ENCODE results near the gene CASK.
"Not testable (repeated sequence)": the region's sequence is repeated elsewhere in the genome, so short reads cannot be mapped to it uniquely, and the experiment has no call there.

CASK gene

GRCh38 chrX:41629539-41629938 lies 293.8 kb downstream of the CASK start:
- DNase-seq (ENCODE audit: low read depth, low spot score): no peak

- DNase-seq (ENCODE audit: low read depth, low spot score): no peak
Measured at GRCh38 chrX:41621222-41621723, 302.1 kb downstream of the CASK start.

DNA sequence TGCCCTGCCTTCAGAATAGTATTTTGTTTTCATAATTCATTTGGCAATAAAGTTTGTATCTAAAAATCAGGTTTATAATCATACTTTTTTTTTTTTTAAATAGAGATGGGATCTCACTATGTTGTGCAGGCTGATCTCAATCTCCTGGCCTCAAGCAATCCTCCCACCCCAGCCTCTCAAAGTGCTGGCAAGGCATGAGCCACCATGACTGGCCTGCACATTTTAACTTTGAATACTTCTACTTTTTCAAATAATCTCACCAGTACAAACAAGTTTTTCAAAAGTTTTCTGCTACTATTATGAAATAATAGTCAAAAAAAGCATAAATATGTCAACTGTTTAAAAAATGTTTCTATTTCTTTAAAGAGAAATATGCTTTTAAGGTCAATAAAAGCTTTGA lies 304.1 kb downstream of the CASK start:
- no peak for DNase-seq (ENCODE audit: low read depth, low spot score)

DNA sequence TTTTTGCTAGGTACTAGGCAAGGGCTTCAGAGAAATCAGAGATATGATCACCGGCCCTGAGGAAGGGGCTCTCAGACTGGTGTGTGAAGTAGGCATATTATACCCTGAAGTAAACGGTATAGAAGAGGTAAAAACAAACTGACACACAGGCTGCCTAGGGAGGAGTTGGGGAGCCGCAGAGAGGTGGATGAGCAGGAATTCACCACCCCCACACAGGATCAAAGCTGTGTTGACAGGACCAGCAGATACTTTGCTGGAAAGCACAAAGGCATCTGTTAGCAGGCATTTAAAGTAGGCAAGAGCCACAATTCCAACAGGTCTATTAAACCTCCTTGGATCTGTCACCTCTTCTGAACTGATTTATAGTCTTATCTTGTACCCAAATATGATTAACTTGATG lies 306.4 kb downstream of the CASK start:
- DNase-seq (ENCODE audit: low read depth, low spot score): no peak

DNA sequence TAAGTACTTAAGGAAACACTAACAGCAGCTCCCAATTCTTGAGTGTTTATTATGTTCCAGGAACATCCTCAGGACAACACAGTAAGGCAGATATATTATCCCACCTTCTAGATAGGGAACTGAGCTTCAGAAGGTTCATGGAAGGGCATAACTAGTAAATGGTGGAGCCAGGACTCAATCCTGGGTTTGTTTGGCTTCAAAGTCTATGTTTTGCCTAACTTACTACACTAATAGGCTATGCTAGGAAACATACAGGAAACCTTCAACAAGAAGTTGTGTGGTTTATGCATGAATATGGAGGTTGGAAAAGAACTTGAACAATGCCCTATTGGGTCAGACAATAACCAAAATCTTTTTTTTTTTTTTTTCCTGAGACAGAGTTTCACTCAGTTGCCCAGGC lies 307.1 kb downstream of the CASK start:
- DNase-seq (ENCODE audit: low read depth, low spot score): no peak

- no peak for DNase-seq (ENCODE audit: low read depth, low spot score)
Measured at GRCh38 chrX:41608244-41608643, 315.1 kb downstream of the CASK start.

- no peak for DNase-seq (ENCODE audit: low read depth, low spot score)
Measured at GRCh38 chrX:41607264-41607832, 316.0 kb downstream of the CASK start.

- DNase-seq (ENCODE audit: low read depth, low spot score): not testable (repeated sequence)
Measured at GRCh38 chrX:41606057-41606456, 317.3 kb downstream of the CASK start.

DNA sequence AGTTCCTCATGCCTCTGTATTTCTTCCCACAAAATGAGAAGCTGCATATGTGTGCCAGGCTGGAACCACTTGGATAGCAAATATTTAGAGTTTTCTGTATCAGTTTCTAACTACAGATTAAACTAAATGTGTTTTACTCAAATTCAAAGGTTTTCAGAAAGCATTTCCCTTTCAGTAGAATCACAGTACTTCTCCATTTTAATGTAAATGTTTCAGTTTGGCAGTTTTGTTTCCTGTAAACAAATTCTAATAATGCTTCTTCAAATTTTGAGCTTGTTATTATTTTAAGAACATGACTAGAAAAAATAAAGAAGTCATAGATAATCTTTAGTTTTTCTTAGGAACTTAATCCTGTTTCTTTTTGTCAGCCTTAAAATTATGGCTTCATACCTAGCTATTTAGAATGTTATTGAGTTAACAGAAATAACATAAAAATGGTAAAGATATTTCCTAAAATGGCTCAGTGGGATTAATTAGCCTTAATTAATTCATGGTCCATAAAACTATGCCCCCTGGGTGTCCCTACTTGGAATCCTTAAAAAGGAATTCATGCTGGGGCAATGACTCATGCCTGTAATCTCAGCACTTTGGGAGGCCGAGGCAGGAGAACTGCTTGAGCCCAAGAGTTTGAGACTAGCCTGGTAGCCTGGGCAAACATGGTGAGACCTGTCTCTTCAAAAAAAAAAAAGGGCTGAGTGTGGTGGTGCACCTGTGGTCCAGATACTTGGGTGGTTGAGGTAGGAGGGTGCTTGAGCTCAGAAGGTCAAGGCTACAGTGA lies 318.4 kb downstream of the CASK start:
- no peak for DNase-seq (ENCODE audit: low read depth, low spot score)

GRCh38 chrX:41604177-41604576 lies 319.2 kb downstream of the CASK start:
- DNase-seq (ENCODE audit: low read depth, low spot score): no peak

DNA sequence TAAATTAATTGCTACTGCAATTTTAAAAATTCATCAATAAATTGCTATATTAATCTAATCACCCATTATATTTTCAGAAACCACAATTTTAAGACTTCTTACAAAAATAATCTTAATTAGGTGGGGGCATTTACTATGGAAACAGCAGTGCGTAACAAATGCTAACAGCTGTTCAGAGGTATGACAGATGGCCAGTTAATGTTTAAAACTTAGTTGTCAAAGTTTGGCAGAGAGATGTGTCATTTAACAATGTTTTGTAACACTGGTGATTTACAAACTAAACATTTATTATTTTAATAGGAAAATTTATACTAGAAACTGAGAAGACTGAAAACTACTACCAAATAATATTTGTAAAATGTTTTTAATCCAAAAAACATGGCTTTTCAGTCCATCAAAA lies 319.8 kb downstream of the CASK start:
- no peak for DNase-seq (ENCODE audit: low read depth, low spot score)

- no peak for DNase-seq (ENCODE audit: low read depth, low spot score)
Measured at GRCh38 chrX:41602816-41603345, 320.5 kb downstream of the CASK start.

GRCh38 chrX:41600291-41600690 lies 323.1 kb downstream of the CASK start:
- DNase-seq (ENCODE audit: low read depth, low spot score): no peak

DNA sequence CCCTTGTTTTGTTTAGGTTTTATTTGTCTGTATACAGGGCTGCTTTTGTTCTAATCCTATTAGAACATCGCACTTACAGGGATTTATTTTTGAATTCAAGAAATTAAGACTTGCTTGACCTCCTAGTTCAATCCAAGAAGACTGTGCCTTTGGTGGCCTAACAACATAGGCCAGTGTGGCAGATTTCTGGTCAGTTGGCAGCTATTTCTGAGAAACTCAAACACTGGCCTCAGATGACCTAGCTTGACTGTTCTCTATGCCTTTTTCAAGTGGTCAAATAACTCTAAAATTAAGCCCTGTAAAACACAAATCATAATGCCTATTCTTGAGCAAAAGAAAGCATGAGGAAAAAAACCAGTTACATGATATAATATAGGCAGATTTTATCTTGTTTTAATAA lies 323.8 kb downstream of the CASK start:
- no peak for DNase-seq (ENCODE audit: low read depth, low spot score)

GRCh38 chrX:41596596-41596995 lies 326.8 kb downstream of the CASK start:
- DNase-seq (ENCODE audit: low read depth, low spot score): no peak

DNA sequence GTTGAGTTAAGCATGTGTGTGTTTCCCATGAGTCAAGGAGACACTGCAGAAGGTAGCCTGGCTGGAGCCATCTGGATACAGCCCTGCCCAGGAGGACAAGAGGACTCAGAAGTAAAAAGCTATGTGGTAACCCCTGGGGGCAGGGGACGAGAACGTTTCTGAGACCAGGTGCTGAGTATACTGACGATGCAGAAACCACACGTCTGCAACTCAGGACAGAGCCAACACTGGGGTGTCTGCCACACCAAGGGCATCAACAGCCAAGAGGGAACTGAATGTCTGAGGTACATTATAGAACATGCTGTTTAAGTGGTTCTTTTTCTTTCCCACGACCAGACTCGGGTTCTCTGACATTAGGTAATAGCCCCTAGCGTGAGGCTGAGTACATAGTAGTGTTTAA lies 328.7 kb downstream of the CASK start:
- DNase-seq (ENCODE audit: low read depth, low spot score): no peak

GRCh38 chrX:41591906-41592305 lies 331.4 kb downstream of the CASK start:
- no peak for DNase-seq (ENCODE audit: low read depth, low spot score)

- no peak for DNase-seq (ENCODE audit: low read depth, low spot score)
Measured at GRCh38 chrX:41590641-41591040, 332.7 kb downstream of the CASK start.

DNA sequence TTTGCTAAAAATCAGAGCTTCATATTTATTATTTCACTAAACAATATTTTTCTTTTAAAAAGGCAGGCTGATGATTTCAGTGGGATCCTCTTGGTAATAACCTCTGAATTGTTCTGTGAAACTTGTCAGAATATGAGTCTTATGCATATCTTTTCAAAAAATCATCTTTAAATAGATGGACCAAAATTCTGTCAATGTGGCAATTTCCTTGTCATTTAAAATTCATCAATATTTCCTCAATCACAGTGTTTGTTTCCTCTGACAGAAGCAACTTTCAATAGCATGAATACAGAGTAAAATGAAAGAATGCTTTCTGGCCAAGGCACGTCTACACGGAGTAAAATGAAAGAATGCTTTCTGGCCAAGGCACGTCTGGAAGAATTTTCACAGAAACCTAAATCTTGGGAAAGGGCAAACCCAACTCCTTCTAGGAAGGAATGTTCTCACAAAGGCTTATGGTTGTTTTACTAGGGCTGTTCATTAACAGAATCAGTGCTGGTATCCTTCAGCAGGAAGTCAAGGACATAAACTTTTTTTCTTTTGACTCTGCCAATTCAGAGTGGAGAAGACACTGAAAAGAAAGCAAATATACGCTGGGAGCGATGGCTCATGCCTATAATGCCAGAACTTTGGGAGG lies 333.6 kb downstream of the CASK start:
- no peak for DNase-seq (ENCODE audit: low read depth, low spot score)

GRCh38 chrX:41588271-41588670 lies 335.1 kb downstream of the CASK start:
- no peak for DNase-seq (ENCODE audit: low read depth, low spot score)

- DNase-seq (ENCODE audit: low read depth, low spot score): no peak
Measured at GRCh38 chrX:41580423-41581064, 342.8 kb downstream of the CASK start.

- no peak for DNase-seq (ENCODE audit: low read depth, low spot score)
Measured at GRCh38 chrX:41563876-41564275, 359.5 kb downstream of the CASK start.

All from activated naive CD8-positive, alpha-beta T cell treated with anti-CD3 and anti-CD28 coated beads, Interleukin-2, amount 50 U/mL, for 16 hours (primary cell).